ENCODE measurements around the gene CHPF2. TPM values are rescaled to one million over a fixed set of nuclear protein-coding genes. Genes with fewer than 3 reads are reported as not detected.

The CHPF2 gene
- total RNA-seq, 4 donors from 2014 or later: 34.5 to 58.5 (median 40.2) TPM

DNA sequence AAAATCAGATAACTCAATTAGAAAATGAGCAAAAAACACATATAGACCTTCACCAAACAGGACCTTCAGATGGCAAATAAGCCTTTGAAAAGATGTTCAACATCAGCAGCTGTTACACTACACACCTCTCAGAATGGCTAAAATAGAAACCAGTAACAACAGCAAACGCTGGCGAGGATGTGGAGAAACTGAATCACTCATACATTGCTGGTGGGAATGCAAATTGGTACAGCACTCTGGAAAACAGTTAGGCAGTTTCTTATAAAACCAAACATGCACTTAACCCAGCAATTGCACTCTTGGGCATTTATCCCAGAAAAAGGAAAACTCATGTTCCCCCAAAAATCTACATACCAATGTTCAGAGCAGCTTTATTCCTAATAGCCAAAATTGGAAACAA is 53.9 kb downstream of the CHPF2 start:
- no peak overlapping the region for H3K4me3 ChIP-seq
- DNase-seq (ENCODE audit: low spot score in 2 of 2): no peak
- WGBS, 2 donors: 16 to 19% methylated on average over 2 of the region's 2 CpGs
- TF ChIP-seq EP300 (IDR thresholded peaks at IDR 0.05): no peak
- TF ChIP-seq POLR2A (IDR thresholded peaks at IDR 0.05): no peak
- TF ChIP-seq CTCF (IDR thresholded peaks at IDR 0.05): no peak
- peaks cover 0 to 7% (median 0%) of the 10 kb centered on the region in 4 donors for H3K4me1 ChIP-seq
- H3K27me3 ChIP-seq: no peaks in the 10 kb centered on the region
- H3K27ac ChIP-seq: no peak overlapping the region
- no peaks in the 10 kb centered on the region for H3K9me3 ChIP-seq
- no peaks in the 10 kb centered on the region for H3K36me3 ChIP-seq

Other genes starting within 250 kb of the CHPF2 start
- 10 to 100 TPM; 20.3 to 38.1 (median 23.8) TPM for gene NOS3, start 241.5 kb upstream of the CHPF2 start, total RNA-seq
- not detected for gene ATG9B, start 208.0 kb upstream of the CHPF2 start, total RNA-seq
- gene ABCB8, start 204.0 kb upstream of the CHPF2 start, total RNA-seq: 10 to 100 TPM; 21.0 to 49.0 (median 31.6) TPM
- 1 to 10 TPM; 1.7 to 6.0 (median 4.0) TPM for gene ASIC3, start 184.0 kb upstream of the CHPF2 start, total RNA-seq
- 10 to 100 TPM in 1 of 4 donors, 1 to 10 TPM in 3; 3.6 to 13.1 (median 7.1) TPM for gene CDK5, start 174.6 kb upstream of the CHPF2 start, total RNA-seq
- gene SLC4A2, start 172.9 kb upstream of the CHPF2 start, total RNA-seq: 100 to 1,000 TPM in 1 of 4 donors, 10 to 100 TPM in 3; 74.3 to 111 (median 91.4) TPM
- 100 to 1,000 TPM in 1 of 4 donors, 10 to 100 TPM in 3; 69.9 to 139 (median 79.7) TPM for gene FASTK, start 151.7 kb upstream of the CHPF2 start, total RNA-seq
- 10 to 100 TPM; 24.3 to 61.5 (median 33.8) TPM for gene TMUB1, start 149.0 kb upstream of the CHPF2 start, total RNA-seq
- gene AGAP3, start 146.0 kb upstream of the CHPF2 start, total RNA-seq: 100 to 1,000 TPM in 2 of 4 donors, 10 to 100 TPM in 2; 40.0 to 114 (median 87.2) TPM
- not detected for gene GBX1, start 64.8 kb upstream of the CHPF2 start, total RNA-seq
- not detected for gene ASB10, start 45.2 kb upstream of the CHPF2 start, total RNA-seq
- gene H2BK1, start 22.0 kb upstream of the CHPF2 start, total RNA-seq: not detected
- gene ABCF2, start 5.3 kb upstream of the CHPF2 start, total RNA-seq: 10 to 100 TPM; 34.3 to 72.9 (median 34.9) TPM
- 10 to 100 TPM; 55.5 to 97.2 (median 77.3) TPM for gene SMARCD3, start 16.2 kb downstream of the CHPF2 start, total RNA-seq
- gene NUB1, start 109.3 kb downstream of the CHPF2 start, total RNA-seq: 10 to 100 TPM; 40.8 to 66.3 (median 60.1) TPM
- gene WDR86, start 177.6 kb downstream of the CHPF2 start, total RNA-seq: 100 to 1,000 TPM in 2 of 4 donors, 10 to 100 TPM in 2; 82.9 to 142 (median 115) TPM
- gene CRYGN, start 207.7 kb downstream of the CHPF2 start, total RNA-seq: 1 to 10 TPM in 1 of 4 donors, under 1 TPM in 2, not detected in 1; 0.59 to 1.5 (median 0.87) TPM

All from tibial nerve (tissue), 4 donors.